HEK293T (cell line): ENCODE data around the gene DIP2A.
"Not testable (repeated sequence)": the region's sequence is repeated elsewhere in the genome, so short reads cannot be mapped to it uniquely, and the experiment has no call there.

Source experiments
- CTCF ChIA-PET: fragments of 350-600 bp; formaldehyde crosslinking; extraction: SDS; loops from one replicate; lab custom pipeline; 2021; ENCODE audit warnings: antibody characterized with exemption, inconsistent platforms; lab: Yijun Ruan, JAX
- POLR2A ChIA-PET: fragments of 350-600 bp; formaldehyde crosslinking; extraction: SDS; loops from one replicate; lab custom pipeline; 2020; ENCODE audit warnings: antibody characterized with exemption, inconsistent platforms; lab: Yijun Ruan, JAX
- DNase-seq: peaks from one replicate; pipeline ENCODE4 v3.0.0; 2012; ENCODE audit warnings: mixed read lengths; ENCODE audit errors: extremely low spot score
- ARNT ChIP-seq: fragments of 450-650 bp; IDR thresholded peaks from 2 replicates; pipeline ENCODE4 v1.6.1; 2017; ENCODE audit warnings: mild to moderate bottlenecking
- BHLHE40 ChIP-seq: fragments of 450-650 bp; IDR thresholded peaks from 2 replicates; pipeline ENCODE4 v1.6.1; 2016; ENCODE audit warnings: mild to moderate bottlenecking, moderate library complexity, borderline replicate concordance
- CTBP1 ChIP-seq: fragments of 450-650 bp; IDR thresholded peaks from 2 replicates; pipeline ENCODE4 v1.6.1; 2016; ENCODE audit warnings: borderline replicate concordance
- ELF4 ChIP-seq: fragments of 450-650 bp; IDR thresholded peaks from 2 replicates; pipeline ENCODE4 v1.6.1; 2017; ENCODE audit warnings: antibody characterized with exemption
- FOXA1 ChIP-seq: fragments of 450-650 bp; IDR thresholded peaks from 2 replicates; pipeline ENCODE4 v1.6.1; 2016; ENCODE audit warnings: mild to moderate bottlenecking
- FOXK2 ChIP-seq: fragments of 450-650 bp; IDR thresholded peaks from 2 replicates; pipeline ENCODE4 v1.6.1; 2016; ENCODE audit warnings: mild to moderate bottlenecking
- FOXM1 ChIP-seq: fragments of 450-650 bp; IDR thresholded peaks from 2 replicates; pipeline ENCODE4 v1.6.1; 2017; ENCODE audit warnings: mild to moderate bottlenecking, borderline replicate concordance
- HDGF ChIP-seq: fragments of 450-650 bp; IDR thresholded peaks from 2 replicates; pipeline ENCODE4 v1.6.1; 2017; ENCODE audit warnings: antibody characterized with exemption, borderline replicate concordance
- L3MBTL2 ChIP-seq: fragments of 450-650 bp; conservative IDR thresholded peaks from 2 replicates; pipeline ENCODE4 v1.6.1; 2016; ENCODE audit warnings: mild to moderate bottlenecking
- LEF1 ChIP-seq: fragments of 450-650 bp; IDR thresholded peaks from 2 replicates; pipeline ENCODE4 v1.6.1; 2017; ENCODE audit warnings: mild to moderate bottlenecking, borderline replicate concordance
- NFRKB ChIP-seq: fragments of 450-650 bp; IDR thresholded peaks from 2 replicates; pipeline ENCODE4 v1.6.1; 2016; ENCODE audit warnings: mild to moderate bottlenecking, moderate library complexity
- PKNOX1 ChIP-seq: fragments of 450-650 bp; IDR thresholded peaks from 2 replicates; pipeline ENCODE4 v1.6.1; 2016
- SP1 ChIP-seq: fragments of 450-650 bp; IDR thresholded peaks from 2 replicates; pipeline ENCODE4 v1.6.1; 2017
- SUZ12 ChIP-seq: fragments of 450-650 bp; IDR thresholded peaks from 2 replicates; pipeline ENCODE4 v1.6.1; 2016; ENCODE audit warnings: mild to moderate bottlenecking
- TARDBP ChIP-seq: fragments of 450-650 bp; IDR thresholded peaks from 2 replicates; pipeline ENCODE4 v1.6.1; 2016
- ZNF384 ChIP-seq: fragments of 450-650 bp; IDR thresholded peaks from 2 replicates; pipeline ENCODE4 v1.6.1; 2016

Gene DIP2A

GRCh38 chr21:46428286-46428685 is 30.4 kb upstream of the DIP2A start:
- TF ChIP-seq SP1, result no peak
- no peak for TF ChIP-seq PKNOX1
- no peak for TF ChIP-seq HDGF
- TF ChIP-seq ELF4, result no peak
- TF ChIP-seq BHLHE40, result no peak
- no peak for TF ChIP-seq CTBP1
- no peak for TF ChIP-seq FOXA1
- TF ChIP-seq SUZ12, result no peak
- no peak for TF ChIP-seq TARDBP
- no peak for TF ChIP-seq FOXM1
- TF ChIP-seq LEF1, result no peak
- no peak for TF ChIP-seq L3MBTL2
- TF ChIP-seq FOXK2, result no peak
- POLR2A ChIA-PET, result no interaction called here
- no peak for DNase-seq
- CTCF ChIA-PET, result no interaction called here

GRCh38 chr21:46428987-46429710 is 29.5 kb upstream of the DIP2A start:
- CTCF ChIA-PET, result no interaction called here
- POLR2A ChIA-PET, result no interaction called here
- no peak for TF ChIP-seq LEF1
- no peak for TF ChIP-seq CTBP1
- TF ChIP-seq FOXK2, result no peak
- TF ChIP-seq ZNF384, result no peak
- no peak for TF ChIP-seq BHLHE40
- no peak for TF ChIP-seq ELF4
- TF ChIP-seq ARNT, result no peak
- TF ChIP-seq FOXM1, result no peak
- TF ChIP-seq SUZ12, result no peak
- TF ChIP-seq SP1, result no peak
- no peak for TF ChIP-seq FOXA1
- TF ChIP-seq L3MBTL2, result no peak
- no peak for DNase-seq

- DNase-seq, result no peak
- ChIA-PET CTCF (no interaction called here), POLR2A (no interaction called here)
- no peak for TF ChIP-seq FOXM1
- TF ChIP-seq ARNT, result no peak
- no peak for TF ChIP-seq SUZ12
- no peak for TF ChIP-seq ELF4
- TF ChIP-seq ZNF384, result no peak
- no peak for TF ChIP-seq NFRKB
- TF ChIP-seq TARDBP, result no peak
- no peak for TF ChIP-seq LEF1
- no peak for TF ChIP-seq CTBP1
- TF ChIP-seq FOXA1, result no peak
- TF ChIP-seq PKNOX1, result no peak
- no peak for TF ChIP-seq BHLHE40
- no peak for TF ChIP-seq SP1
- TF ChIP-seq L3MBTL2, result no peak
- TF ChIP-seq FOXK2, result no peak
- no peak for TF ChIP-seq HDGF
Measured at GRCh38 chr21:46429754-46430681, 28.7 kb upstream of the DIP2A start.

- CTCF ChIA-PET, result no interaction called here
- TF ChIP-seq NFRKB, result no peak
- no peak for TF ChIP-seq FOXA1
- no peak for TF ChIP-seq ARNT
- TF ChIP-seq SUZ12, result no peak
- no peak for DNase-seq
- POLR2A ChIA-PET, result no interaction called here
Measured at GRCh38 chr21:46431448-46431847, 27.2 kb upstream of the DIP2A start.

GRCh38 chr21:46431884-46432488 is 26.7 kb upstream of the DIP2A start:
- TF ChIP-seq SP1 (no peak), CTBP1 (no peak), TARDBP (no peak), LEF1 (no peak), L3MBTL2 (no peak), ZNF384 (no peak)
- DNase-seq, result no peak
- ChIA-PET CTCF (no interaction called here), POLR2A (no interaction called here)

GRCh38 chr21:46433116-46433515 is 25.6 kb upstream of the DIP2A start:
- POLR2A ChIA-PET, DNase-seq, CTCF ChIA-PET: not testable (repeated sequence)
